ENCODE data around the gene C22orf23. TPM values are rescaled to one million over a fixed set of nuclear protein-coding genes. Genes with fewer than 3 reads are reported as not detected.

Gene C22orf23
- total and polyA plus RNA-seq, 9 of the 15 experiments (the other 6 are each of a cell fraction or from before 2014, with no cell fraction given) = 0.25 to 1.0 (median 0.53) TPM

DNA sequence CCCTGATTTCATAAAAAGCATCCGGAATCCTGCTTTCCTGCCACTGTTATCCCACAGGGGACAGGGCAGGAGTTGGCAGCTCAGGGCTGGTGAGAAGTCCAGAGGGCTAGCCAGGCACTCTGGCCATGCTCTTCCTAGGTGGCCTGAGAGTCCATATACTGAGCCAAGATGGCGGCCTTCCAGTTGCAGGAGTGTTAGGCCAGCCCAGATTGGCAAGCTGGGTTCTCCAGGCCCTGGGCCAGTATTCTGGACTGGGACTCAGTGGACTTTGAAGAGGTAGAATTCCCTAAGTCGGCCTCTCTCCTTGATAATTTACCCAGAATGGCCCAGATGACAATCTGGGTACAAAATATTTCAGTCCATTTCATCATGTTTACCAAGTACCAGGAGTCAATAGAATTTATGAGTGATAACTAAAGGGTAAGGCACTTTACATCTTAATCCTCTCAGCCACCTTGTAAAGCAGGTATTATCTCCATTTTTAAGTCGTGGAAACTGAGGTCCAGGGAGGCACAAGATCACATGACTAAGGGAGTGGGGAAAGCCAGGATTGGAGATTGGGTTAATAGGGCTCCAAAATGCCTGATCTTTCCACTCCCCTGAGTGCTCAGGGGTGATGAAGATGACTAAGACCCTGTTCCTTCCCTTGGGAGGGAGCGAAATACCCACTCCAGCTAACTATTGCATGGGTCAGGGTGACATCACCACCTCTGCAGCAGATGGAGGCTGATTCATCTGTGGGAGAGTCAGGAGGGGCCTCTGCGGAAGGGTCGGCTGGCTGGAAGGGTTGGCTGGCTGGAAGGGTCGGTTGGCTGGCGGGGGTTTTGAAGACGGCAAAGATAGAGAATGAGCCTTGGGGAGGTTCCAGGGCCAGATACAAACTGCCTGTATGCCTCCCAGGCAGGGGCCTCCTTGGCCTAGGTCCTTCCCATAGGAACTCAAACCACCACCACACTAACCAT, 48.5 kb downstream of the C22orf23 start (continued):
- no peak for TF ChIP-seq CHD7 (IDR thresholded peaks at IDR 0.05; ENCODE audit: low read depth, low read length)
- no peak for TF ChIP-seq ESRRB (CRISPR knock-in tag; IDR thresholded peaks at IDR 0.05; ENCODE audit: borderline replicate concordance)
- no peak for TF ChIP-seq CHAMP1 (IDR thresholded peaks at IDR 0.05)
- no peak for TF ChIP-seq ZNF398 (CRISPR knock-in tag; IDR thresholded peaks at IDR 0.05)
- no peak for TF ChIP-seq SRF (CRISPR knock-in tag; IDR thresholded peaks at IDR 0.05)
- TF ChIP-seq, protein P1, sequence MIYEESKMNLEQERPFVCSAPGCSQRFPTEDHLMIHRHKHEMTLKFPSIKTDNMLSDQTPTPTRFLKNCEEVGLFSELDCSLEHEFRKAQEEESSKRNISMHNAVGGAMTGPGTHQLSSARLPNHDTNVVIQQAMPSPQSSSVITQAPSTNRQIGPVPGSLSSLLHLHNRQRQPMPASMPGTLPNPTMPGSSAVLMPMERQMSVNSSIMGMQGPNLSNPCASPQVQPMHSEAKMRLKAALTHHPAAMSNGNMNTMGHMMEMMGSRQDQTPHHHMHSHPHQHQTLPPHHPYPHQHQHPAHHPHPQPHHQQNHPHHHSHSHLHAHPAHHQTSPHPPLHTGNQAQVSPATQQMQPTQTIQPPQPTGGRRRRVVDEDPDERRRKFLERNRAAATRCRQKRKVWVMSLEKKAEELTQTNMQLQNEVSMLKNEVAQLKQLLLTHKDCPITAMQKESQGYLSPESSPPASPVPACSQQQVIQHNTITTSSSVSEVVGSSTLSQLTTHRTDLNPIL (CRISPR knock-in tag; IDR thresholded peaks at IDR 0.05) = no peak

Data from K562 (cell line).